GM19395 (cell line): ENCODE results near the gene VCL.
"Not testable (repeated sequence)": the region's sequence is repeated elsewhere in the genome, so short reads cannot be mapped to it uniquely, and the experiment has no call there.

ENCODE experiments used
- ATAC-seq: cut with Tn5 transposase; IDR thresholded peaks from one replicate; pipeline ENCODE4 v1.9.1; 2021; ENCODE audit warnings: mild to moderate bottlenecking, moderate library complexity; ENCODE audit not compliant: unreplicated experiment

The VCL gene

DNA sequence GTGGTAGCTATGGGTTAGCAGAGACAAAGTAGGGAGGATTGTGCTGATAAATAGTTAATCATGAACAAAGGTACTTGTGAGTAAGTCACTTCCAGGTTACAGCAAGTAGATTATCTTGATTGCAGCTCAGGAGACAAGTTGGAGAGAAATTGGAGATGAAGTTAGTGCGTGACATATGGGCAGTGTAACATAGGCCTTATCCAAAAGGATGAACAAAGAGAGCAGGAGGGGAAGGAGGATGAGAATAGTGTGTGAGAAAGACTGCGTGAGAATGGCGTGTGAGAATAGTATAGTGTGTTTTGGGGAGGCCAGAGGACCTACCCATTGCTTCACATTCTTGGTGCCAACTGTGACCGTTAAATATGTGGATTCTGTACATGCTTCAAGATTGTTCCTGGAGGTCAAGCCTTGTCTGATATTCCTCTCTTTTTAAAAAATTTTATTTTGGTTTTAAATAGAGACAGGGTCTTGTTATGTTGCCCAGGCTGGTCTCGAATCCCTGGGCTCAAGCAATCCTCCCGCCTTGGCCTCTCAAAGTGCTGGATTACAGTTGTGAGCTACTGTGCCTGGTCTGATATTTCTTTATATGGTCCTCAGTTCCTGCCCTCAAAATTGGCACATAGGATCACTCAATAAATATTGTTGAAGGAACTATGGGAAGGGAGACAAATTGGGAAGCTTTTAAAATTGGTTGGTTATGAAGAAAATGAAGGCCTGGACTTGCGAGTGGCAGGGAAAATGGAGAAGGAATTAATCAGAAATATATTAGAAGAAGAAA lies 3.2 kb downstream of the VCL start:
- ATAC-seq: no peak

DNA sequence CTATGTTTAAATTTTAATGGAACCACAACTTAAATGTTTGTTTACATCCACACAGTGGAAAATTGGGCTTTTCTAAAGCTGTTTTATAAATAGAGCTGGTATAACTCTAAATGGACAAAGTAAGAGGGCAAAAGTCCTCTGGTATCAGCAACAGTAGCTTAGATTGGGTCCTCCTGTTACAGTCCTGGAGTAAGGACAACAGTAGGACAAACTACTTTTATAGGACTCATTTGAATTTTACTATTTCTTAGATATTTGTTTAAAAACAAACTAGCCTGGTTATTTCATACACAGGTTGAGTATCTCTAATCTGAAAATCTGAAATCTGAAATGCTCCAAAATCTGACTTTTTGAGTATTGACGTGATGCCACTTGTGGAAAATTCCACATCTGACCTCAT lies 8.4 kb downstream of the VCL start:
- no peak for ATAC-seq

DNA sequence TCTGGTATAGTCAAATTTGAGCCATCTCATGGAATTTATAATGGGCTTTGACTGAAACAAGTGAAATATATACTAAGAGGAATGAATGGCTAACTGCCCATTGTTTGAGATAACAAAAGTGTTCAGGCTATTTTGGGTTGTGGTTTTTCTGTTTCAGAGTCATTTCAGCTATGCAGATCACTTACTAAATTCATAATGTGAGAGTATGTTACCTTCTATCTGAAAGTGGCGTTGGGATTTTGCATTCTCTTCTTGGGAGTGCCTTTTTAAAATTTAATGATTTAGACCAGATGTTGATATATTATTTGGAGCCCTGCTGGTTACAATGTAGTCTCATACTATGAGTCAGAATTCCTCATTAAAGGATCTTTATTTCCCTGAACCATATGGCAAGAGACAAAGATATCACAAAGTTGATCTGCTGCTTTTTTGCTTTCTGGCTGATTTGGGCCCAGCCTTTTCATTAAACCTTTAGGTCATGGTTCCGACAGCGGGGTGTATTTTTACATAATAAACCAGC lies 10.4 kb downstream of the VCL start:
- peak; percentile 63 for ATAC-seq

DNA sequence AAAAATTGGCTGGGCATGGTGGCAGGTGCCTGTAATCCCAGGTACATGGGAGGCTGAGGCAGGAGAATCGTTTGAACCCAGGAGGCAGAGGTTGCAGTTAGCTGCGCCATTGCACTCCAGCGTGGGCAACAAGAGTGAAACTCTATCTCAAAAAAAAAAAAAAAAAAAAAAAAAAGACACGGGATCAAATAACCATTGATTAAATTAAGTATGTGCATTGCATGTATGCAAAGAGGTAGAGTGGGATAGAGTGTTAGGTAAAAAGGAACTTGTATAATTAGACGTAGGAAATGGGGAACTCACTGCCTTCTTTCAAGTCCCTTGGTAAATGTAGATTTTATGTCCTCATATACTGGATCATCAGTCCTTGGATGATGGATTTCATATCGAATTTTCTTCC lies 13.1 kb downstream of the VCL start:
- no peak for ATAC-seq

DNA sequence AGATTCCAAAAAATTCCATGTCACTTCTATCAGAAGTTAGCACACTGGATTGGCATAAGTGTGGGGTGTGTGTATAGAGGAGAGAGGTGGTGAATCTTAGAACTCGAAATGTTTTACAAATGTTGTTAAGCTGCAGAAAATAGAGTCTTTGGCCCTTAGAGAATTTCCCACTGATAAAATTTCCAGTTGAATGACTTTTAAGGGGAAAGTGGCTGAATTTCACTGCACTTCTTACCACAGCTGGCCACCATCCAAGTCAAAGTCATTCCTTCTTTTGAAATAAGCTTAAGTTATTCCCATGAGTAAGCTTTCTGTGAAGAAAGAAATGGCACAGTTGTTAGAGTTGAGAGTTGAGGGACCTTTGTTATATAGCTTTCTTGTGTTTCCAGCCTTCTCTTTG lies 13.9 kb downstream of the VCL start:
- no peak for ATAC-seq

DNA sequence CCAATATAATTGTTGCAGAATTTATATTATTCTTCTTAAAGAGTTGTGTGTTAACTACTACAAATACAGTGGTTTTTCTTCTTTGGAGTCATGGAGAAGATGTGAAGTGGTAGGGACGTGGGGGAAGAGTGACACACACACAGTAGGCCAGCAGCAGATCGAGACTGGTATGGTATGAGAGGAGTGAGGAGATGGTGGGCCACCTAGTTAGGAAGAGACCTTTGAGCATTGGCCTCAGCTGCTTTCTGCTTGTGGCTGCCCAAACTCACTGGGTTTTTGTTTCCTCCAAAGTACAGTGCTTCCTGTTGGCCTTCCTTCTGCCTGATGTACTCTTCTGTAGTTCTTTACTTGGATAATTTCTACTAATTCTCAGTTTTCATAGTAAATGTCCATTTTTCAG lies 14.6 kb downstream of the VCL start:
- no peak for ATAC-seq

DNA sequence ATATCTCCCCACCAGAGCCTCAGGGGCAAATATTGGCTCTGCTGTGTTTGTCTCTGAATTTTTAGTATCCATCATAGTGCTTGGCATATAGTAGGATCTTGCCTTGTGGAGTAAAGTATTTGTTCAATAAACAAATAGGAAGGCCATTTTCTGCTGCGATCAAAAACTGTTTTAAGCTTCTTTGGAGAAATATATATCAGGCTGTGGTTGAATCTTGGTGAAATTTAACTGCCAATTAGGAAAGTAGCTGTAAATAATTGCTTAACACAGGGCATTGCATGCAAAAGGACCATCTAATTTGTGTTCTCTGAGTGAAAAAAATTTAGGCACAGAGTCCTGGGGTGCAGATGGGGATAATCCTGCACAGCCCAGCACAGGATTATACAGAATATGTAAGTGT lies 15.1 kb downstream of the VCL start:
- no peak for ATAC-seq

DNA sequence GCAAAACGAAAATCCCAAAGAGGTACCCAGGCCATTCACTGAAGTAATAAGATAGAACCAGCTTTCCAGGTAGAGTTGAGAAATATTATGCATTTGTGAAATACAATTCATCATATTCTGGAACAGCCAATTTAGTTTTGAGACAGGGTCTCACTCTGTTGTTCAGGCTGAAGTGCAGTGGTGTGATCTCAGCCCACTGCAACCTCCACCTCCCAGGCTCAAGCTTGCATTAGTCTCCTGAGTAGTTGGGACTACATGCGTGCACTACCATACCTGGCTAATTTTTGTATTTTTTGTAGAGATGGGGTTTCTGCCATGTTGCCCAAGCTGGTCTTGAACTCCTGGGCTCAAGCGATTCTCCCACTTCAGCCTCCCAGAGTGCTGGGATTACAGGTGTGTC lies 16.7 kb downstream of the VCL start:
- ATAC-seq: not testable (repeated sequence)

DNA sequence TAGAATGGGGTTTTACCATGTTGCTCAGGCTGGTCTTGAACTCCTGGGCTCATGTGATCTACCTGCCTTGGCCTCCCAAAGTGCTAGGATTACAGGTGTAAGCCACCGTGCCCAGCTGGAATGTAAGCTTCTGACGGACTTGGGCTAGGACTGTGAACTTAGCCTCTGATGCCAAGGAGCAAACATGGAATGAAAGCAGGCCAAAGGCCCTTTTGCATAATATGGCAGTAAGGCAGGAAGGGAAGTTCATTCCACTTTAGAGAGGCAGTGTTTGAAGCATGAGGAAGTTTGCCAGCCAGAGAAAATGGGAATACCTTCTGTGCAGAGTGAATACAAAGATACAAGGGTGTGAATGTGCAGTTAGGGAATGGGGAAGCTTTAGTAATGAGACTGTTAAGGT lies 20.3 kb downstream of the VCL start:
- no peak for ATAC-seq

DNA sequence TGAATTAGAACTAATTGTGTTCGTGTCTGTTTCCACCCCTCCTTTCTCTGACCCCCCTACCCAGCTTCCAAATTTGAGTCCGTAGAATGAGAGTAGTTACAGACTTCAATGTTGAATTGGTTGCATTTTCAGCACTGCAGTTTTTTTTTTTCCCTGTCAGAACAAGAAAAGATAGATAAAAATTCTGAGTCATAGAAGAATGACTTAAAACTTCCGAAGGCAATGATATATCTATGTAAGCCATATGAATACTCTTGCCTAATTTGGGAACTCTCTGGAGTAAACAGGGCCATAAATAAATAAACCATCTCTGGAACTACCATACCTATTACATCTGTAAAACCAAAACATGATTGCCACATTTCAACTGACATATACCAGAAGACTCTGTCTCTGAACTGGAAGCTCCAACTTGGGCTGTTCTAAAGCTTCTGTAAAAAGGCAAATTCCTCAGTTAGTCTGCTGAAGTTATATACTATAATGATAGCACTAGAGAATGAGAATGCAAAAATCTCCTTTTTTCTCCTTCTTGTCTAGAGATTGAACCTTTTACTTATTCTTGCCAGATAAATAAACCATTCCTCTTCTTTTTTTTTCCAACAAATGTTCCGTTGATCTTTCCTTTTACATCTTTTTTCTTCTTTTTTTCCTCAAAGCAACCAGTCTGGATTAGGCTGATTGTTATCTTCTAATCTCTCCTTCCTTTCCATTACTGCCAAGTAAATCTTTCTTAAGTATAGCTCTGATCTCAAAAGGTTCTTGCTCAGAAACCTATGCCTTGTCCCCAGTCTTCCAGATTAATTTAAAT lies 23.5 kb downstream of the VCL start:
- no peak for ATAC-seq

DNA sequence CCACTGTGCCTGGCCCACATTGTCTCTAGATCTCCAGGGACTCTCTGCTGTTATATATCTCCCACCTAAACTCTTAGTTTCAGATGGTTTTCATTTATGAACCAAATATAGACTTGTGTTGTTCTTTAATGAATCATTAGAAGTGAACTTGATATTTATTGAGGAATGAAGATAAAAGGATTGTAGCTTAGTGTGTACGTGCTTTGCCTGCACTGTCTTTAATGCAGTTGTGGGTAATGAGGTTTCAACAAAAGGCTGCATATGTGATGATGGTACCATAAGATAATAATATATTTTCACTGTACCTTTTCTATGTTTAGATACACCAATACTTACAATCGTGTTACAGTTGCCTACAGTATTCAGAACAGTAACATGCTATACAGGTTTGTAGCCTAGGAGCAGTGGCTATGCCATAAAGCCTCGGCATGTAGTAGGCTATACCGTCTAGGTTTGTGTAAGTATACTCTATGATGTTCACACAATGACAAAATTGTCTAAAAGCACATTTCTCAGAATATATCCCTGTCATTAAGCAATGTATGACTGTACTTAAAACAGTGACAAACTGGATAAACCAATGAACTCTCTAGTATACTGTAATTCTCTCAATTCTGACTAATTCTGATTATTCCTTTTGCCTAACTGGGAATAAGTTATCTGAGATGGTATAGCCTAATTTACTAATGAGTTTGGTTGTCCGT lies 25.2 kb downstream of the VCL start:
- no peak for ATAC-seq

DNA sequence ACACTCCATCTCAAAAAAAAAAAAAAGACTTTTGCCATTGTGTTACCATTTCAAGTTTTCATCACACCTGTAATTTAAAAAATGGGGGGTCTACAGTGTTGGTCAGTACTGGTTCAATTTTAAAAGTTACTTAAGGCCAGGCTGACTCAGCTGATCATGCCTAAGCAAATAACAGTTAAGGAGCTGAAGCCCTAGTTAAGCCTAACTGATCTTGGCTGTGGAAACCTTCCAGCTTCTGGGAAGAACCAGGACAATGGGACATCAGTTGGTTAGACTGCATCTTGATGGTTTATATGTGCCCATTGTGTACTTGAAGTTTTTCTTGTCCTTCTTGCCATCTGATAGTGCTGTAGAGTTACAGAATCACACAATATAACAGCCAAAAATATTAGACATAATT lies 26.7 kb downstream of the VCL start:
- no peak for ATAC-seq

DNA sequence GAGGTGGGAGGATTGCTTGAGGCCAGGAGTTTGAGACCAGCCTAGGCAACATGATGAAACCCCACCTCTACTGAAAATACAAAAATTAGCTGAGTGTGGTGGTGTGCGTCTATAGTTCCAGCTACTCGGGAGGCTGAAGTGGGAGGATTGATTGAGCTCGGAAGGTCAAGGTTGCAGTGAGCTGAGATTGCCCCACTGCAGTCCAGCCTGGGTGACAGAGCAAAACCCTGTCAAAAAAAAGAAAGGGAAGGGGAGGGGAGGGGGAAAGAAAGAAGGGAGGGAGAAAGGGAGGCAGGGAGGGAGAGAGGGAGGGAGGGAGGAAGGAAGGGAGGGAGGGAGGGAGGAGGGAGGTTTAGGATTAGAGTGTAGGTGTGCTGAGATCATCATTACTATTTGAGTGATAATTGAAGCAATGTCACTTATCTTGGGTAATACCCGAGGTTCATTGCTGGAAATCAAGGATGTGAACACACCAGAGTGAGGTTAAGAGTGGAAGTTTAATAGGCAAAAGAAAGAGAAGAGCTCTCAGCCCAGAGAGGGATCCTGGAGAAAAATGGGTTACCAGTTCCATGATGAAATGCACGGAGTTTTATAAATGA lies 27.6 kb downstream of the VCL start:
- no peak for ATAC-seq

DNA sequence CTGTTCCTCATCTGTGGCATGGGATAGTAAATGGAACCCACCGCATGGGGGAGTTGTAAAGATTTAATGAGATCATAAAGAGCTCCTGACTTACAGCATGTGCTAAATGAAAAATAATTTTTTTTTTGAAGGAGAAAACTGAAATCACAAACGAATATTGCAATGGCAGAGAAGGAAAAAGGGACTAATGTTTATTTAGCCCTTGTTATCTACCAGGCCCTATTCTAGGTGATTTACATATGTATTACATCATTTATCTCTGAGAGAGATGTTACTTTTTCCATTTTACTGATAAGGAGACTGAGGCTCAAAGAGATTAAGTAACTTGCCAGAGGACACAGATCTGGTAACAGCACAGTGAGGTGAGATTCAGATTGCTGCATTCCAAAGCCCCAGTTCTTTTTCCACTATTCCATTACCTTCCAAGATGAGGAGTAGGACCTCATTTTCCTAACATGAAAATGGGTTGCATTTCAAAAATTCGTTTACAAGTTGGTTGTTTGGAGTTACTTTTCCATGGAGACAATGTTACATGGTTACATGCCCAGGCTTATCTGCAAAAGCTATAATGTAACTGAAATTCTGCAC lies 28.6 kb downstream of the VCL start:
- ATAC-seq: no peak

DNA sequence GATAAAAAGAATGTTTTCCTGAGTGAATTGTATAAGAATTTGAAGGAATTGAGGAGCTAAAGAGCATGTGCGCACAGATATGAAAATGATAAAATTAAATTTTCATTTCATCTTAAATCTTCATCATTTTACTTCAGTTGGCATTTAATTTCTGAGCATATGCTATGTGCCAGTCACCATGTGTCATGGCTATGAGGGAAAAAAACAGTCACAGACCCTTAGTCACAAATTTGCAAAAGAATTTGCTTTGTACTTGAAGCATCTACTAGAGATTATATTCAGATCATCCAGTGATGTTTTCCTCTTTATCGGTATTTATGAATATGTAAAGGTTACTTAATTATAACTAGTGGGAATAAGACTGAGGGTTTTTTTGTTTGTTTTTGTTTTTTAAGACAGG lies 29.8 kb downstream of the VCL start:
- ATAC-seq: no peak

DNA sequence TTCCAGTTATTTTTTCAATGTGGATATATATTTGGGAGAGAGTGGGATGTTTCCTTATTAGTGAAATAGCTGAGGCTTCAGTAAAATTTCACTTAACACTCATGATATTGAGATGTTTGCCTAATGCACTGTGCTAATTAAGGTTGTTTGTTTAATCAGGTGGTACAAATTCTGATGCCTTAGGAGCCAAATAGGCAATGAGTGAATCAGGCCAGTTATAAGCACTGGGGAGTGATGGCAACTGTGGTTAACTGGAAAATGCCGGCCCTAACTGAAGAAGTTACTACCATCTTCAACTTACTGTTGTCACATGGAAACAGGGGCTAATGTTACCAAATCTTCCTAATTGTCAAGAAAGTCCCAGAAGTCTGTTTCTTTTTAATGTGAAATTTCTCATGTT lies 32.0 kb downstream of the VCL start:
- no peak for ATAC-seq

DNA sequence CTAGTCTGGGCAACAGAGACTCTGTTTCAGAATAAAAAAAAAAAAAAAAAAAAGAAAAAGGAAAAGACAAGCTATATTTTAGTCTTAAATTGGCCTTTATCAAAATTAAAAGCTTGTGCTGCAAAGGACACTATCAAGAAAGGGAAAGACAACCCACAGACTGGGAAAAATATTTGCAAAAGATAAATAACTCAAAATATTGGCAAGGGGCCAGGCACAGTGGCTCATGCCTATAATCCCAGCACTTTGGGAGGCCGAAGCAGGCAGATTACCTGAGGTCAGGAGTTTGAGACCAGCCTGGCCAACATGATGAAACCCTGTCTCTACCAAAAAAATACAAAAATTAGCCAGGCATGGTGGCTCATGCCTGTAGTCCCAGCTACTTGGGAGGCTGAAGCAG lies 34.3 kb downstream of the VCL start:
- not testable (repeated sequence) for ATAC-seq

DNA sequence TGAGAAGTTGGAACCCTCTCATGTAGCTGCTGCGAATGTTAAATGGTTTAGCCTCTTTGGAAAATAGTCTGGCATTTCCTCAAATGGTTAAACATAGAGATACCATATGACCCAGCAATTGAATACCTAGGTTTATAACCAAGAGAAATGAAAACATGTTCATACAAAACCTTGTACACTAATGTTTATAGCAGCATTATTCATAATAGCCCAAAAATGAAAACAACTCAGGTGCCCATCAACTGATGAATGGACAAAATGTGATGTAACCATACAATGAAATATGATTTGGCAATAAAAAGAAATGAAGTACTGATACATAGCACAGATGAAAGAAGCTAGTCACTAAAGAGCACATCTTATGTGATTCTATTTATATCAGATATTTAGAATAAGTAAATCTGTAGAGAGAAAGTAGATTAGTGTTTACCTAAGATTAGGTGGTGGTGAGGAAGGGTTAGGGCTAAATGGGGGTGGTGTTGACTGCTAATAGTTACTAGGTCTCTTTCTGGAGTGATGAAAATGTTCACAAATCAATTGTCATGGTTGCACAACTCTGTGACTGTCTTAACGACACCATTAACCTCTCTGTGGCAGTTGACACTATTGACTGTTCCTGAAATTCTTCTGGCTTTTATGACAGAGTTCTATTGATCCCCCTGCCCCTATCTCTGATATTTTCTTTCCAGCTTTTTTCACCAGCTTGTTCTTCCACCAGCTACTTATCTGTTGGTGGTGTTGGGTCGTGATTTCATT lies 35.2 kb downstream of the VCL start:
- no peak for ATAC-seq

DNA sequence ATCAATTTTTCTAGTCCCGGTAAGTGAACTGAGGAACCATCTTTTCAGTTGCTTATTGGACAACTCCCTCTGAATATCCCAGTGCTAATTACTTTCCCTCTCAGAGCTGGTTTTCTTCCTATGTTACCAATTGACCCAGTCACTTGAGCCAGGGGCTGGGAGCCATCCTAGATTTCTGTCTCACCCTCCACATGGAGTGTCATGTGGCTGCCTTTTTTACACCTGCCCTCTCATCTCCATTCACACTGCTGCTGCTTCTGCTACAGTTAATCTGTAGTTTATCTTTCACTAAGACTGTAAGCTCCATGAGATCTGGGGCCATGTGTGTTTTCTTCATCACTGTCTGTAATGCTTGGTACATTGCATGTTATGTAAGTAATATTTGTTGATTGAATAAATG lies 35.8 kb downstream of the VCL start:
- no peak for ATAC-seq

DNA sequence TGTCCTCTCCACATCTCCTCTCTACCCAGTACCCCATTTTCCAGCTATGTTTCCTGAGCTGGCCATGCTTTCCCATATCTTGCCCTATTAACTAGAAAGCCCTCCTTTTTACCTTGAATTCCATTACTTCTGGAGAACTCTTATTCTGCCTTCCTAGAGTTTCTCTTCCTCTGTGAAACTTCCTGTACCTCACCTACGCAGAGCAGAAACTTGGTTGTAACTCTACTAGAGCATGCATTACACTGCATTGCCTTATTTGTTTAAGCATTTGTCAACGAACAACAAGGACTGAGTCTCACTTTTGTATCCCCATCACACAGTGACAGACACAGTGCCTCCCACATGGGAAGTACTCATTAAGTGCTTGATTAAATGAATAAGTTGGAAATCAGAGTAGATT lies 36.4 kb downstream of the VCL start:
- no peak for ATAC-seq
